Measurements from ENCODE around the gene UFSP2.
A peak's percentile ranks its signal among the peaks of the same experiment; 100 is the strongest.

Gene UFSP2

GRCh38 chr4:185425647-185426352 lies at the start of gene UFSP2:
UFSP2 (minus strand) TSS chr4:185425964; CDS start chr4:185425868, 96 bp downstream.
- DNase-seq, result peak; percentile 78

GRCh38 chr4:185473247-185473646 lies 47.5 kb upstream of the UFSP2 start:
- no peak for DNase-seq

GRCh38 chr4:185472103-185472542 lies 46.4 kb upstream of the UFSP2 start:
- DNase-seq, result no peak

- peak; percentile 86 for DNase-seq
These were observed 45.7 kb upstream of the UFSP2 start, which contains the start of gene CCDC110 for GRCh38 chr4:185471235-185472102. CCDC110 (minus strand) TSS chr4:185471733; CDS start chr4:185471683, 50 bp downstream.

GRCh38 chr4:185470501-185471195 lies 44.9 kb upstream of the UFSP2 start:
- DNase-seq, result peak; percentile 80

- DNase-seq, result no peak
These were observed 43.9 kb upstream of the UFSP2 start for GRCh38 chr4:185469580-185470154.

GRCh38 chr4:185468999-185469398 lies 43.2 kb upstream of the UFSP2 start:
- DNase-seq, result no peak

- no peak for DNase-seq
These were observed 42.2 kb upstream of the UFSP2 start for GRCh38 chr4:185467991-185468390.

- DNase-seq, result no peak
These were observed 41.3 kb upstream of the UFSP2 start for GRCh38 chr4:185467101-185467500.

- no peak for DNase-seq
These were observed 39.9 kb upstream of the UFSP2 start for GRCh38 chr4:185465707-185466106.

- DNase-seq, result no peak
These were observed 39.1 kb upstream of the UFSP2 start for GRCh38 chr4:185464887-185465286.

- no peak for DNase-seq
These were observed 38.4 kb upstream of the UFSP2 start for GRCh38 chr4:185464183-185464582.

GRCh38 chr4:185463541-185463940 lies 37.8 kb upstream of the UFSP2 start:
- no peak for DNase-seq

- DNase-seq, result no peak
These were observed 35.8 kb upstream of the UFSP2 start for GRCh38 chr4:185461565-185461964.

- no peak for DNase-seq
These were observed 31.4 kb upstream of the UFSP2 start for GRCh38 chr4:185457136-185457535.

GRCh38 chr4:185456131-185456530 lies 30.4 kb upstream of the UFSP2 start:
- DNase-seq, result no peak

- DNase-seq, result no peak
These were observed 19.4 kb upstream of the UFSP2 start for GRCh38 chr4:185445209-185445608.

- DNase-seq, result no peak
These were observed 15.7 kb upstream of the UFSP2 start for GRCh38 chr4:185441479-185441878.

- no peak for DNase-seq
These were observed 12.0 kb upstream of the UFSP2 start for GRCh38 chr4:185437809-185438208.

- DNase-seq, result no peak
These were observed 9.7 kb upstream of the UFSP2 start for GRCh38 chr4:185435466-185435865.

- no peak for DNase-seq
These were observed 3.9 kb upstream of the UFSP2 start for GRCh38 chr4:185429660-185430059.

- no peak for DNase-seq
These were observed 1.4 kb upstream of the UFSP2 start for GRCh38 chr4:185426960-185427688.

All from COR-L47 (cell line).